ENCODE results near the gene ERC1. TPM values are rescaled to one million over a fixed set of nuclear protein-coding genes. Genes with fewer than 3 reads are reported as not detected.

Gene ERC1
- polyA plus RNA-seq, 1 donor from 2014 or later: 7.1 TPM

DNA sequence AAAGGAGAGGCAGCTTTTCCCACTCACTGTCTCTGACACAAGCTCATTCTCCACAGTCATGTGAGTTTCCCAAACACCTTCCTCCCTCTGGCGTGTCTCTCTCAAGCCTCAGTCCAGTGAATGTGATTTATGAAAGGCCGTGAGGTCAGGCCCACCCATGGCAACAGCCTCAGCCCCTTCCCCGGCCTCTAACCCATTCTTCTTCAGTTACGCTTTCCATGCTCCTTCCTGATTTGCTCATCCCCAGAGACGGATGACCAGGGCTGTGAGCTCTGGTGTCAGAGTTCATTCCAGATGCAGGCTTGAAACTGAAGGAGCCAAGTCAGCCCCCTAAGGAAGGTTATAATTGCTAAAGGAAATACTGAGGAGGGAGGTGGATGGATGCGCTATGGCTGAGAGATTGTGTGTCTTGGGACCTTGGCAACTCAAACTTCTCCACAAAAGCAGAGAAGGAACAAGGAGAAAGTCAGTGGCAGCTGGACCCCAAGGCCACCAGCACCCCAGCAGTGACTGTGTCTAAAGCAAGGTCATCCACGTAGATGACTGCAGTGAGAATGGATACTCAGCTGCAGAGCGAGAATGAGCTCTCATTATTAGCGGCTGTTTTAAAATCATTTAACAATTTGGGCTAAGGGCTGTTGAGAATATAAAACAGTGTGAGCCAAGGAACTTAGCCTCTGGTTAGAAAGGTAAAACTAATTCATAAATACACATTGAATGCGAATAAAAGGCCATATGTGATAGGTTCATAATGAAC, 519.2 kb downstream of the ERC1 start:
- Histone ChIP-seq H3K9me3 (ENCODE audit: low read length) (peaks cover 5% of the 10 kb centered on the region), H3K36me3 (ENCODE audit: insufficient read depth, low read length) (no peaks in the 10 kb centered on the region), H4K20me1 (ENCODE audit: insufficient read depth) (no peaks in the 10 kb centered on the region), H3K4me2 (ENCODE audit: low read length) (no peak overlapping the region), H3K79me2 (replicated peaks; ENCODE audit: insufficient read depth, low read length) (no peaks in the 10 kb centered on the region), H3F3A (ENCODE audit: insufficient read depth, low read length, poor library complexity, severe bottlenecking) (no peaks in the 10 kb centered on the region), H2AFZ (ENCODE audit: low read depth, low read length) (no peak overlapping the region), H3K9ac (ENCODE audit: low read length) (no peak overlapping the region), H3K27ac (ENCODE audit: low read length) (no peak overlapping the region), H3K9me2 (ENCODE audit: insufficient read depth, low read length) (no peaks in the 10 kb centered on the region), H3K27me3 (ENCODE audit: insufficient read depth, low read depth, low read length) (no peaks in the 10 kb centered on the region), H3K4me3 (ENCODE audit: low read length) (no peak overlapping the region)
- TF ChIP-seq TAF1 (IDR thresholded peaks at IDR 0.05; ENCODE audit: low read depth): no peak
- no peak for TF ChIP-seq MXI1 (conservative IDR thresholded peaks at IDR 0.05; ENCODE audit: poor library complexity, severe bottlenecking)
- TF ChIP-seq, protein P1, sequence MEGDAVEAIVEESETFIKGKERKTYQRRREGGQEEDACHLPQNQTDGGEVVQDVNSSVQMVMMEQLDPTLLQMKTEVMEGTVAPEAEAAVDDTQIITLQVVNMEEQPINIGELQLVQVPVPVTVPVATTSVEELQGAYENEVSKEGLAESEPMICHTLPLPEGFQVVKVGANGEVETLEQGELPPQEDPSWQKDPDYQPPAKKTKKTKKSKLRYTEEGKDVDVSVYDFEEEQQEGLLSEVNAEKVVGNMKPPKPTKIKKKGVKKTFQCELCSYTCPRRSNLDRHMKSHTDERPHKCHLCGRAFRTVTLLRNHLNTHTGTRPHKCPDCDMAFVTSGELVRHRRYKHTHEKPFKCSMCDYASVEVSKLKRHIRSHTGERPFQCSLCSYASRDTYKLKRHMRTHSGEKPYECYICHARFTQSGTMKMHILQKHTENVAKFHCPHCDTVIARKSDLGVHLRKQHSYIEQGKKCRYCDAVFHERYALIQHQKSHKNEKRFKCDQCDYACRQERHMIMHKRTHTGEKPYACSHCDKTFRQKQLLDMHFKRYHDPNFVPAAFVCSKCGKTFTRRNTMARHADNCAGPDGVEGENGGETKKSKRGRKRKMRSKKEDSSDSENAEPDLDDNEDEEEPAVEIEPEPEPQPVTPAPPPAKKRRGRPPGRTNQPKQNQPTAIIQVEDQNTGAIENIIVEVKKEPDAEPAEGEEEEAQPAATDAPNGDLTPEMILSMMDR (IDR thresholded peaks at IDR 0.05; ENCODE audit: poor library complexity, severe bottlenecking): no peak
- TF ChIP-seq EP300 (conservative IDR thresholded peaks at IDR 0.05; ENCODE audit: poor library complexity, severe bottlenecking): no peak
- no peak for TF ChIP-seq SMC3 (conservative IDR thresholded peaks at IDR 0.05; ENCODE audit: poor library complexity)

DNA sequence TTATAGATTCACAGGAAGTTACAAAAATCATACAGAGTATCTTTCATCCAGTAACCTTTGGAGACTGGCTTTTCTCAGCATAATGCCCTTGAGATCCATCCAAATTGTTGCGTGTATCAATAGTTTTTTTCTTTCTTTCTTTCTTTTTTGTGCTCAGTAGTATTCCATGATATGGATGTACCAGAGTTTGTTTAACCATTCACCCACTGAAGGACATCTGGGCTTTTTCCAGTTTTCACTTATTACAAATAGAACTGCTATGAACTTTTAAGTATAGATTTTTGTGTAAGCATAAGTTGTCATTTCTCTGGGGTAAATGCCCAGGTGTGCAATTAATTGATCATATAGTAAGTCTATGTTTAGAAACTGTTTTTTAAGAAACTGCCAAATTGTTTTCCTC, 524.0 kb downstream of the ERC1 start:
- H2AFZ ChIP-seq (ENCODE audit: low read depth, low read length): no peak overlapping the region
- no peaks in the 10 kb centered on the region for H4K20me1 ChIP-seq (ENCODE audit: insufficient read depth)
- TF ChIP-seq MXI1 (conservative IDR thresholded peaks at IDR 0.05; ENCODE audit: poor library complexity, severe bottlenecking): no peak
- TF ChIP-seq, protein P1 (IDR thresholded peaks at IDR 0.05; ENCODE audit: poor library complexity, severe bottlenecking): no peak
- no peak for TF ChIP-seq RAD21 (conservative IDR thresholded peaks at IDR 0.05)
- TF ChIP-seq, protein P2, sequence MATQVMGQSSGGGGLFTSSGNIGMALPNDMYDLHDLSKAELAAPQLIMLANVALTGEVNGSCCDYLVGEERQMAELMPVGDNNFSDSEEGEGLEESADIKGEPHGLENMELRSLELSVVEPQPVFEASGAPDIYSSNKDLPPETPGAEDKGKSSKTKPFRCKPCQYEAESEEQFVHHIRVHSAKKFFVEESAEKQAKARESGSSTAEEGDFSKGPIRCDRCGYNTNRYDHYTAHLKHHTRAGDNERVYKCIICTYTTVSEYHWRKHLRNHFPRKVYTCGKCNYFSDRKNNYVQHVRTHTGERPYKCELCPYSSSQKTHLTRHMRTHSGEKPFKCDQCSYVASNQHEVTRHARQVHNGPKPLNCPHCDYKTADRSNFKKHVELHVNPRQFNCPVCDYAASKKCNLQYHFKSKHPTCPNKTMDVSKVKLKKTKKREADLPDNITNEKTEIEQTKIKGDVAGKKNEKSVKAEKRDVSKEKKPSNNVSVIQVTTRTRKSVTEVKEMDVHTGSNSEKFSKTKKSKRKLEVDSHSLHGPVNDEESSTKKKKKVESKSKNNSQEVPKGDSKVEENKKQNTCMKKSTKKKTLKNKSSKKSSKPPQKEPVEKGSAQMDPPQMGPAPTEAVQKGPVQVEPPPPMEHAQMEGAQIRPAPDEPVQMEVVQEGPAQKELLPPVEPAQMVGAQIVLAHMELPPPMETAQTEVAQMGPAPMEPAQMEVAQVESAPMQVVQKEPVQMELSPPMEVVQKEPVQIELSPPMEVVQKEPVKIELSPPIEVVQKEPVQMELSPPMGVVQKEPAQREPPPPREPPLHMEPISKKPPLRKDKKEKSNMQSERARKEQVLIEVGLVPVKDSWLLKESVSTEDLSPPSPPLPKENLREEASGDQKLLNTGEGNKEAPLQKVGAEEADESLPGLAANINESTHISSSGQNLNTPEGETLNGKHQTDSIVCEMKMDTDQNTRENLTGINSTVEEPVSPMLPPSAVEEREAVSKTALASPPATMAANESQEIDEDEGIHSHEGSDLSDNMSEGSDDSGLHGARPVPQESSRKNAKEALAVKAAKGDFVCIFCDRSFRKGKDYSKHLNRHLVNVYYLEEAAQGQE (IDR thresholded peaks at IDR 0.05; ENCODE audit: borderline replicate concordance): no peak
- TF ChIP-seq POLR2AphosphoS5 (IDR thresholded peaks at IDR 0.05): no peak
- no peak for TF ChIP-seq EZH2 (IDR thresholded peaks at IDR 0.05; ENCODE audit: borderline replicate concordance, insufficient read depth, low read length, poor library complexity, severe bottlenecking)
- TF ChIP-seq TAF1 (IDR thresholded peaks at IDR 0.05; ENCODE audit: low read depth): no peak
- TF ChIP-seq SMC3 (conservative IDR thresholded peaks at IDR 0.05; ENCODE audit: poor library complexity): no peak
- no peak overlapping the region for H3K4me2 ChIP-seq (ENCODE audit: low read length)
- no peak overlapping the region for H3K9ac ChIP-seq (ENCODE audit: low read length)
- no peak overlapping the region for H3K27ac ChIP-seq (ENCODE audit: low read length)
- no peaks in the 10 kb centered on the region for H3K79me2 ChIP-seq (replicated peaks; ENCODE audit: insufficient read depth, low read length)
- H3K4me3 ChIP-seq (ENCODE audit: low read length): no peak overlapping the region
- H3K27me3 ChIP-seq (ENCODE audit: insufficient read depth, low read depth, low read length): no peaks in the 10 kb centered on the region
- H3K9me3 ChIP-seq (ENCODE audit: low read length): peaks cover 5% of the 10 kb centered on the region
- no peaks in the 10 kb centered on the region for H3K36me3 ChIP-seq (ENCODE audit: insufficient read depth, low read length)
- H3K9me2 ChIP-seq (ENCODE audit: insufficient read depth, low read length): no peaks in the 10 kb centered on the region
- no peaks in the 10 kb centered on the region for H3F3A ChIP-seq (ENCODE audit: insufficient read depth, low read length, poor library complexity, severe bottlenecking)

Measured in neural cell (in vitro differentiated cells).